GM18526 (cell line): ENCODE results near the gene C16orf90.

ENCODE experiments used
- POLR2A ChIP-seq: IDR thresholded peaks from 3 replicates; pipeline ENCODE4 v1.6.1; 2011; ENCODE audit not compliant: insufficient read length; ENCODE audit errors: extremely low read depth

Gene C16orf90

GRCh38 chr16:3492356-3492755 lies 2.9 kb downstream of the C16orf90 start:
- no peak for TF ChIP-seq POLR2A

GRCh38 chr16:3490911-3491629 lies 4.2 kb downstream of the C16orf90 start:
- no peak for TF ChIP-seq POLR2A

- no peak for TF ChIP-seq POLR2A
These were observed 6.5 kb downstream of the C16orf90 start for GRCh38 chr16:3488801-3489200.

GRCh38 chr16:3487521-3488410 lies 7.5 kb downstream of the C16orf90 start:
- TF ChIP-seq POLR2A = no peak

- TF ChIP-seq POLR2A = no peak
These were observed 8.6 kb downstream of the C16orf90 start for GRCh38 chr16:3486506-3487215.

- no peak for TF ChIP-seq POLR2A
These were observed 9.3 kb downstream of the C16orf90 start for GRCh38 chr16:3485821-3486505.

- no peak for TF ChIP-seq POLR2A
These were observed 10.1 kb downstream of the C16orf90 start for GRCh38 chr16:3485097-3485745.

- TF ChIP-seq POLR2A = no peak
These were observed 10.8 kb downstream of the C16orf90 start for GRCh38 chr16:3484318-3485096.

GRCh38 chr16:3482659-3483241 lies 12.5 kb downstream of the C16orf90 start:
- TF ChIP-seq POLR2A = no peak

GRCh38 chr16:3481696-3482658 lies 13.3 kb downstream of the C16orf90 start:
- TF ChIP-seq POLR2A = no peak

GRCh38 chr16:3480901-3481695 lies 14.2 kb downstream of the C16orf90 start:
- TF ChIP-seq POLR2A = no peak

- no peak for TF ChIP-seq POLR2A
These were observed 15.6 kb downstream of the C16orf90 start for GRCh38 chr16:3479654-3480216.
